Skeletal muscle cell (primary cell): ENCODE data around the gene GM2A.
"Not testable (repeated sequence)": the region's sequence is repeated elsewhere in the genome, so short reads cannot be mapped to it uniquely, and the experiment has no call there.

Experiments
- DNase-seq: peaks from one replicate; pipeline ENCODE4 v3.0.0-alpha.2; 2010; ENCODE audit warnings: low read depth
- H3K4me3 ChIP-seq: 2 replicates; pipeline ENCODE4 v1.5.1; 2011; ENCODE audit warnings: low read depth, mild to moderate bottlenecking, control low read depth, low read length, moderate library complexity

GM2A gene

DNA sequence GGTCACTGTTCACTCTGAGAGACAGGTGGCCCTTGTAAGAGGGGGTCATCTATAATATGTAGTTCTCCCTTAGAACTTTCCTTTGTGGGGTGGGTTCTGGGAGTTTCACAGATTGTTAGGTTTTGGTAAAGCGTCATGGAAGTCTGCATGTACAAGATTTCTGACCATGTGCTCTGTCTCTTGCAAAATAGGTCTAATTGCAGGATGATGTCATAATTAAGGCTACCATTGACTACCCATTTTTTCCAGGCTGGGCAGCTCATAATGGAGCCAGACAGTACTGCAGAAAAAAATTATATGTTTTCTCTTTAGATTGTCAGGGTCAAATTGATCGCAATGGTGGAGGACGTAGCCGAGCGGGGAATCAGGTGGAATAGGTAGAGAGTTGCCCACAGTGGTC, 3.7 kb upstream of the GM2A start:
- DNase-seq: no peak
- no peak overlapping the region for H3K4me3 ChIP-seq

DNA sequence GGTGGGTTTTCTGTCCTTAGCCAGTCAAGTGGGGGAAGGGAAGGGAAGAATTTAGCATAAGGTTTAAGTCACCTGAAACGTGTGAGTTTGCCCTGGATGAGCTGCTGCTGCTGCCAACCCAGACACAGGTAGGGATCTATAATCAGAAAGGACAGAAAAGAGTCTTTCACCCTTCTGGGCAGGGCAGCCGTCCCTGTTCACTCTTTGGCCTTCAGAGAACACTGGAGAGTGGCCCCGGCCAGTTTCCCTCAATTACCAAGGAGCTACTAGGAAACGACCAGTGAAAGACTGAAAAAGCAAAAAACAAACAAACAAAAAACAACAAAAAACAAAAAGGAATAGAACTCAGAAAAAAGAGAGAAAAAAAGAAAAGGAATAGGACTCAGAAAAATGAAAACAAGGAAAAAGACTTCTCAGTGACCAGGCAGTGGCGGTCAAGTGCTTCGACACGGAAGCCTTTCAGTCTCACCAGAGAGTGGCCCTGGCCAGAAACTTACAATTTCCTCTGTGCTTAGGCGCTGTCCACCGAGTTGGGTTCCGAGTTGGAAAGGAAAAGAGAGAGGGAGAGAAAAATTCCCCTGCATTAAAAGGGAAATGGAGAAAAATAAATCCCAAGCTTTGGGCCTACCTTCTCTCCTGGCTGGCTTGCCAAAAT, 2.5 kb upstream of the GM2A start:
- DNase-seq: no peak
- no peak overlapping the region for H3K4me3 ChIP-seq

DNA sequence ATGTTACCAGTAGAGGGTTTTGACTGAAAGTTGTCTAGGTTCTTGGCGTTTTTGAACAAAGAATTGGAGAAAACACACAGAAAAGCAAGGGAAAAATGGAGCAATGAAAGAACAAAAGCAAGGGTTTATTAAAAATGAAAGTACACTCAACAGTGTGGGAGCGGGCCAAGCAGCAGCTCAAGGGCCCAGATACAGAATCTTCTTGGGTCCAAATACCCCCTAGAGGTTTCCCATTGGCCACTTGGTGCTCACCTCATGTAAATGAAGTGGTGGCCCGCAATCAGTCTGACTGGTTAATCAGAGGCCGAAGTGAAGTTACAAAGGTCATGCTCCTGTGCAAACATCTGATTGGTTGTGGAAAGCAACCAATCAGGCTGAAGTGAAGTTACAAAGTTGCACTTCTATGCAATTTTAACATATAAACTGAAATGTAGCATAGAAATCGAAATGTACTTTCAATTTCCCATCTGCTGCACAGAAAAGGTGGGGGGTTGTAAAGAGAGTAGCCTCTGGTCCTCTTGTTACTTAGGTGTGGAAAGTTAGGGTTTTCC, 1.9 kb upstream of the GM2A start:
- no peak overlapping the region for H3K4me3 ChIP-seq
- no peak for DNase-seq

DNA sequence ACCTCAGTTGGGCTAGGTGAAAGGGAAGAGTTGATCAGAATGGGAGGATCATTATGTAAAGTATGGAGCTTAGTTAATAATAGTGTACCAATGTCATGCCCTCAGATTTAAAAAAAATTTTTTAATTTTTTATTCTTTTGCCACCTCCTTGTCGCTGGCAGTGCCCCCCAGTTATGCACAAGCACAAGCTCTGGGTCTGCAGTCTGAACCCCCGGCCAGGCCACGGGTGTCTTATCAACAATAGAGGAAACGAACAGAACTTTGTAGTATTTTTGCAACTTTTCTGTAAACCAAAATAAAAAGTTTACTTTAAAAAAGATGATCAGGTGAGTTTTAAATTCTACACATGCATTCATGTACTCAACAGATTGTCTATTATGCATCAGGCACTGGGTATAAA, 1.4 kb upstream of the GM2A start:
- no peak overlapping the region for H3K4me3 ChIP-seq
- no peak for DNase-seq

DNA sequence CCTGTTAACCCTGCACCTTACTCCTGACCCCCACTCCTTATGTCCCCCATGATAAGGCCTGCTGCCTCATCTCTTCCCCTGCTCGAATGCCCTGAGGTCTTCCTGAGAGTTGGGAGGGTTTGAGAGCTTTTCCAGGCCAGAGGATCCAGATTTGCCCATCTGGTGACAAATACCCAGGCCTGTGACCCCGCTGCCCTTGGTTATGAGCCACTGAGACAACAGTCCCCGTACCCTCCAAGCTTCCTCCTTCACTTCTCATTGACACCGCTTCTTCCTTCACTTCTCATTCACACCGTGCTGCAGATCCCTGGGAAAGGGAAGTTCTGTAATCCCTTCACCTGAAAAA, 593 bp downstream of the GM2A start:
- H3K4me3 ChIP-seq: peak overlapping the region; percentile 84
- DNase-seq: no peak

DNA sequence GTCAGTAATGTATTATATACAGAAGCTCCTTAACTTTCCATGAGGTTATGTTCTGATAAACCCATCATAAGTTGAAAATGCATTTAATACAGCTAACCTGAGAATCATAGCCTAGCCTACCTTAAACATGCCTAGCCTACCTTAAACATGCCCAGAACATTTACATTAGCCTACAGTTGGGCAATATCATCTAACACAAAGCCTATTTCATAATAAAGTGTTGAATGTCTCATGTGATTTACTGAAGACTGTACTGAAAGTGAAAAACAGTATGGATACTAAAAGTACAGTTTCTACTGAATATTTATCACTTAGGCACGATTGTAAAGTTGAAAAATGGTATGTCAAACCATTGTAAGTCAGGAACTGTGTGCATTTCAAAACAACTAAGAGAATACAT, 1.6 kb downstream of the GM2A start:
- no peak overlapping the region for H3K4me3 ChIP-seq

DNA sequence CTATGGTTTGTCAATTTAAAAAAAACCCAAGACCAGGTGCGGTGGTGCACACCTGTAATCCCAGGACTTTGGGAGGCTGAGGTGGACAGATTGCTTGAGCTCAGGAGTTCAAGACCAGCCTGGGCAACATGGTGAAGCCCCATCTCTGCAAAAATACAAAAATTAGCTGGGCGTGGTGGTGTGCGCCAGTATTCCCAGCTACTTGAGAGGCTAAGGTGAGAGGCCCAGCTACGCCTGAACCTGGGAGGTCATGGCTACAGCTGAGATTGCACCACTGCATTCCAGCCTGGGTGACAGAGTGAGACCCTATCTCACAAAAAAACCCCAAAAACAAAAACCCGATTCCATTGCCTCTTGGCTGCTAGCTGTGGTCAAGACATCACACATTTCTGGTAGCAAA, 2.0 kb downstream of the GM2A start:
- not testable (repeated sequence) for H3K4me3 ChIP-seq, DNase-seq

More for the DNA sequence above, 1.6 kb downstream of the GM2A start:
- DNase-seq: no peak

DNA sequence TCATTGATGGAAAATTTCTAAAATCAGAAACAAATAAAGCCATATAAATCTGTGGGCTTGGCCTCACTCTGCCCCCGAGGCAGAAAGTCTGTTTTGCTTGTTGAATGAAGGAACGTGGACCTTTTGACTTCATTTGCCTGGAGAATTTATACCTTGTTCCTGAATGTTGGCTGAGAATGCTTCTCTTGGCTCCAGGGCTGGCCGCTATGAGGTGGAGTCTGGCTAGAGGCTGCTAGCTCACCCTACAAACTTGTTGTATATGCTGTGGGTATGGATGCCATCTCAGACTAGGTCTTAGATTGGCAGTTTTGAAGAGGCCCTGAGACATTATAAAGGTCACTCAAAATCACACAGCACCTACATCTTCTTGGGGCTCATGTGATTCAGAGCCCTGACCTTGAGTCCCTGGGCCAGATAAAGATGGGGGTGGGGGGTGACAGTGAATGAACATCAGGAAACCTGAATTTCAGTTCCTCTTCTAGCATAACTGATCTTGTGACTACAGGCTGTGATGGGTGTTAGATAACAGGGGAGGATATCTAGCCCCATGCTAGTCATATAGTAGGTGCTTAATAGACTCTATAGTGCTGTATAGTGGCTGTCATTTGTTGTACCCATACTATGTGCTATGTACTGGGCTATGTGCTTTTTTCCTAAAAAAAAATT, 2.8 kb downstream of the GM2A start:
- no peak for DNase-seq
- no peak overlapping the region for H3K4me3 ChIP-seq

DNA sequence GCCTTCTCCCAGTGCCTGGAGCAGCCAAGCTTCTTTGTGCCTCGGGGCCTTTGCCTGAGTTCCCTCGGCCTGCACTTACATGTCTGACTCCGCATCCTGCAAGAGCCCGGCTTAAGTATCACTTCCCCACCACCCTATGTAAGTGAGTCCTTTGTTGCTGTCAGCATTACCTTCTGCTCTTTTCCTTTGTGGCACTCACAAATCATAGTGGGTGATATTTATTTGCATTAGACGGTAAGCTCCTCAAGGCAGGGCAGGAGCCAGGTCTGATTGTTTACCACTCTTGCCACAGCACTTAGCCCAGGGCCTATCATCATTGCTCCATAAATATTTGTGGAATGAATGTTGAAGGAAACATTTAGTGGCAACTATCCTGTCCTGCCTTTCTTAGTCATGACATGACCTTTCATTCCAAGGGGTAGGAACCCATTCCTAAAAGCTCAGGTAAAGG, 4.8 kb downstream of the GM2A start:
- no peak for DNase-seq
- H3K4me3 ChIP-seq: no peak overlapping the region

DNA sequence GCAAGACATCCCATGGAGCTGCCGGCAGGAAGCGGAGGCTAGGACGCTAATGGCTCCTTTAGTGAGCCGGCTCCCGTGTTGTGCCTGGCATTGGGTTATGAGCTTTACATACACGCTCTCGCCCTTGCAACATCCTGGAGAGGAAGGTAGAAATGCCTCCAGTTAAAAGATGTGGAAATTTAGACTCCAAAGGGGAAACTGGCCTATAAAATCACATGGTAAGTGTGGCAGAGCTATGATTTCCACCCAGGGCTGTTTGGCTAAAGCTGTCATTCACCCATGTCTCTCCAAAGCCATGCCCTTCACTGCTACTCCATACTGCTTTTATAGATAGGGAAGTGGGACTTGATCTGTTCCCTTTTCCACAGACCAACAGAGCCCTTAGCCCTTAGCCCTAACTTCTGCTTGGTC, 5.2 kb downstream of the GM2A start:
- no peak overlapping the region for H3K4me3 ChIP-seq
- no peak for DNase-seq

DNA sequence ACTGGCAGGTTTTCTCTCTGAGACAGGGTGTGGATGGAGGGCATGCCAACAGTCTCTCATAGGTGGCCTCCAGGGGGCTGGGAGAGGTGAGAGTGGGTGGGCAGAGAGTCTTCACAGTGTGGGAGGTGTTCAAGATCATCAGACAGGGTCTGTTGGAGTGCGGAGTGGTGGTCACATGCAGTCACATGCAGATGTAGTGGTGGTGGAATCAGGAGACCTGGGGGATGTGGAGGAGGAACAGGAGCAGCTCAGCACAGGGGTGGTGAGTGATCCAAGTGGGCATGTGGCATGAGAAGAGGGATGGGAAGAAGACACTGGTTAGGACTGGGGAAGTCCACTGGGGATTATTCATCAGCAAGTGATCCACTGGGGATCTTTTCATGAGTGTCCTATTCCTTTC, 5.8 kb downstream of the GM2A start:
- no peak for DNase-seq
- H3K4me3 ChIP-seq: no peak overlapping the region

DNA sequence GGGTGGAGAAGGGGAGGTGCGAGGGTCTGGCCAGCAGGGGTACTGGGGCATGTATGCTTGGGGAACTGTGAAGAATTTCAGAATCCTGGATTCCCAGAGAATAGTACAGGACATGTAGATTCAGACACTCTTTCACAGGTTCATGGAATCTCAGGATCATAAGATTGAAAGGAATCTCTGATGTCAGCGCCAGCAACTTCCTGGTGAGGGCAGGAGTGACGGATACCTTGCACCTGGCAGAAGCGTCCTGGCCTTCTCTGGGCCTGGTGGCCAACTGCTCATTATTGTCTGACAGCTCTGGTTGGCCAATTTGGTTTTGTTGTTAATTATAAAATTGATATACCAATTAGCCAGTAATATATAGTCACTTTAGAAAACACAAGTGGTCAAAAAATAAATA, 6.9 kb downstream of the GM2A start:
- H3K4me3 ChIP-seq: no peak overlapping the region
- no peak for DNase-seq

DNA sequence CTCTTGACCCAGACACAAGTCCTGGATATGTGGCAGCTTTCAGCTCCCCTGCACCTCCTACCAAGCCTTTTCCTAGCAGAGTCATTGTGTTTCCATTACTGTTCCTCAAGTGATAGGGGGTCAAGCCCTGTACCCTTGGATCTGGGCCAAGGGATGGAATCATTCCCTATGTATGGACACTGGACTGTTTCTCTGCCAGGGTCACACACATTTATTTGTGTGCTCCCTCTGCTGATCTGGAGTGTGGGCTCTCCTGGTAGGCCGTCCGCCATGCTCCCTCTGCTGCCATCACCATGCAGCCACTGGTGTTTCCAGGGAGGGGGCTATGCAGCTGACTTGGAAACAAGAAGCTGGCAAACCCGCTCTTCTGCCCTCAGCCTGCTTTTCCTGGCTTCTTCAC, 9.5 kb downstream of the GM2A start:
- H3K4me3 ChIP-seq: no peak overlapping the region
- no peak for DNase-seq

DNA sequence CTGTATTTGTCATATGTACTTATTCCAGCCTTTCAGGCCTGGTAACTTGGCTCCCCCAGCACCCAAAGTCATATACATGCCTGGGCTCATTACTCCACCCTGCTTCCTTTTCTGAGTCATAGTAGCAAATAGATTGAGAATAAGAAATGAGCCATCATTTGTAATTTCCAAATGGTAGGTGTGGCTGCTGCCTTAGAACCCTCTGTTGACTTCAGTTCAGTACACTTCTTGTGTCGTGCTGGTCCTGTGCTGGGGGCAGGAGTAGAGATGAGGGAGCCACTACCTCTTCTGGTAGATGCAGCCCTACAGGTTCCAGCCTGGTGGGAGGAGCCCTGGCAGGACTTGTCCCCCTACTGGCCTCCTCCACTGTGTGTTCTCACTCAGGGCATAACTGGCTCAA, 11.1 kb downstream of the GM2A start:
- no peak overlapping the region for H3K4me3 ChIP-seq
- no peak for DNase-seq

DNA sequence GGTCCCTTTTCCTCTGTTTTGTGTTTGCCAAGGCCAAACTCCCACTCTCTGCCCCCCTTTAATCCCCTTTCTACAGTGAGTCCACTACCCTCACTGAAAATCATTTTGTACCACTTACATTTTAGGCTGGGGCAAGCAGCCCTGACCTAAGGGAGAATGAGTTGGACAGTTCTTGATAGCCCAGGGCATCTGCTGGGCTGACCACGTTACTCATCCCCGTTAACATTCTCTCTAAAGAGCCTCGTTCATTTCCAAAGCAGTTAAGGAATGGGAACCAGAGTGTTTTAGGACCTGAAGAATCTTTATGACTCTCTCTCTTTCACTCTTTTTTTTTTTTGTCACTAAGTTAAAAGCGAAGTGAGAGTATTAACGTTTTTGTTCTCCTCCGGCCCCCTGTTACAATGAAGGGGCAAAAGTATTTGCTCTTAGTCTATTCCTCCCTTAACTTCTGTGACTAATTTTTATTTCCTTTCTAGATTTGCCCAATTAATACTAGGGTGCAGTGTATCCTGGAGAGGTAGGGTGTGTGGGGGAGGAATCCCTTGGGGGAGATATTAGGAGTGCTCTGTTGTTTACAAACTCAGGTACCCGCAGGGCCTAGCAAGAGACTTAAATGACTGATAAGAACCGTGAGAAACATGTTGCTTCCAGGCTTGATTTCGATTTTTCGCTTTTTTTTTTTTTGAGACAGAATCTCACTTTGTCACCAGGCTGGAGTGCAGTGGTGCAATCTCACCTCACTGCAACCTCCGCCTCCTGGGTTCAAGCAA, 14.7 kb downstream of the GM2A start:
- no peak for DNase-seq
- H3K4me3 ChIP-seq: no peak overlapping the region

DNA sequence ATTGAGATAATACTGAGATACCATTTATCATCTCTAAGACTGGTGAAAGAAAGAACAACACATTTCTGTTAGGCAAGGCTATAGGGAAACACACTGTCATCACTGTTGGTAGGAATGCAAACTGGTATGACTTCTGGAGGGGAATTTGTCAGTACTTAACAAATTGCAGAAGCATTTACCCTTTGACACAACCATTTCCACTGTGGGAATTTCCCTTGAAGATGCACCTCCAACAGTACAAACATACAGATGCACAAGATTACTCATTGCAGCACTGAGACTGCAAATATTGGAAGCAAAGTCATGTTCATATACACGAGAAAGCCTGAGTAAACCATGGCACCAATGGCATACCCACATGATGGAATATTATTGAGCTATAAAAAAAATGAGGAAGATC, 17.6 kb downstream of the GM2A start:
- H3K4me3 ChIP-seq: no peak overlapping the region
- peak; percentile 57 for DNase-seq

DNA sequence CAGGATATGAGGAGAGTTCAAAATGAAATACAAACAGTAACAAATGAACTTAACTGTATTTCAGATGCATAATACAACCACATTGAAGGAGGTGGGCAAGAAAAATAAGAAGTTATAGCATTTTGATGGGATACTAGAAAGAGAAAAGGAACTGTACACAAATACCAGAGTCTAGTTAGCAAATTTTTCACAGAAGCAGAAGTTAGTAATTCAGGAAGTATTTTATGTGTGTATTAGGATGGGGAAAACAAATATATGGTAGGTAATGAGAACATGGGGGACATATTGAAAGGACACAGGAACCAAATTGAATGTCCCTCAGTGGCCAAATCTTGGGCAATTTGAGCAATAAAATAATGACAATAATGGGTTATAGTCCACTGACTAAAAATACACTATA, 18.4 kb downstream of the GM2A start:
- DNase-seq: no peak
- H3K4me3 ChIP-seq: no peak overlapping the region

DNA sequence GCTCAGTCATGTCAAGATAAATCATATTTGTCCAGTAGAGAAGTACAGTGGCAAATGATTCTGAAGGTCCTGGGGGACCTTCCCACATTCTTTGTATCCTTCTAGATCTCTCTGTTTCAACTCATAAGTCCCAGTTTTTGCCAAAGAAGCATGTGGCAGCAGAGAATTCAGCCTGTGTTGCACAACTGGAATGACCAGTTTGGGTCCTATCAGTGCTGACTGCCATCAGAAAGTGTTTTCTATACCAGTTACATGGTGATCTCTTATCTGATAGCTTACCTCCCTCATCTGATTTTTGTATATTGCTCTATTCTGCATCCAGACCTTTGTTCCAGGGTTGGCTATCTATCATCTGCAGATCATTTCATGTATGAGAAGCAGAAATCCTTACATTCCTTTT, 21.7 kb downstream of the GM2A start:
- DNase-seq: no peak
- no peak overlapping the region for H3K4me3 ChIP-seq

DNA sequence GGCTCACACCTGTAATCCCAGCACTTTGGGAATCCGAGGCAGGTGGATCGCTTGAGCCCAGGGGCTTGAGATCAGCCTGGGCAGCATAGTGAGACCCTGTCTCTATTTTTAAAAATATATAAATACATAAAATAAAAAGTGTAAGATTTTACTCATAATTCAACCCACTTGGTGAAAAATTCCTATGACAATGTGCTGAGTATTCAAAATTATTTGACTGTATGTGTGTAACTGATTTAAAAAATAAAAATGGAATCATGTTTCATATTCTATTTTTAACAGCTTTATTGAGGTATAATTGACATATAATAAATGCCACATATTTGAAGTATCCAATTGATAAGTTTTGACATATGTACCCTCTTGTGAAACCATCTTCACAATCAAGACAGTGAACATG, 22.8 kb downstream of the GM2A start:
- no peak overlapping the region for H3K4me3 ChIP-seq
- DNase-seq: no peak

DNA sequence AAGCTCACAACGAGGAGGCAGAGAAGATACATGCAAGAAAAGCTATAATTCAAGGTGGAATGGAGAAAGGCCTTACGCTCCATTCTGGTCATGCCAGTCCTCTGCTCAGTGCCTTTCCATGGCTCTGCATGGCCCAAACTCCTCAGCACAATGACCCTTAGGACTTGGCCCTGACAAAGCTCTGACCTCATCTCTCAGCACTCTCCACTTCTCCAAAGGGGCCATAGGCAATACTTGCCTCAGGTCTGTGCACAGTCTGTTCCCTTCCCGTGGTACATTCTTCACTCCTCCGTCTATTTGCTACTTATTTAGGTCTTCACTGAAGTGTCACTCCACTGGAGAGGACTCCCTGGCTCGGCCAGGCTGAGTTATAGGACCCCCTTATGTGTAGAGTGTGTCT, 25.9 kb downstream of the GM2A start:
- DNase-seq: no peak
- no peak overlapping the region for H3K4me3 ChIP-seq

DNA sequence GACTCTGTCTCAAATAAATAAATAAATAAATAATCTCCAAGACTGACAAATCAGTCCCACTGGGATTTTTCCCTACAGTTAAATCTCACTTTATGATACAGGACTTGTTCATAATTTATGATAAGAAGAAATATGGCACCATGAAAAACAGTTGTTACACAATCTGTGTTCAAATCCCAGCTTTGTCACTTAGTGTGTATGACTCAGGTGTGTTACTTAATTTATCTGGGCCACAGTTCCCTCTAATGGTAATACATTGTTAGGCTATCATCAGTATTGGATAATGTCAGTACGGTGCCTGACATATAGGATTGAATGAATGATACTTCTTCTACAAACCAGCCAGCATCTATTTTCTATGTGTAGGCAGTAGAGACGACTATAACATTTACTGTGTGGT, 27.5 kb downstream of the GM2A start:
- no peak overlapping the region for H3K4me3 ChIP-seq
- DNase-seq: no peak
